Measurements from ENCODE around the gene SOBP.

Gene SOBP

DNA sequence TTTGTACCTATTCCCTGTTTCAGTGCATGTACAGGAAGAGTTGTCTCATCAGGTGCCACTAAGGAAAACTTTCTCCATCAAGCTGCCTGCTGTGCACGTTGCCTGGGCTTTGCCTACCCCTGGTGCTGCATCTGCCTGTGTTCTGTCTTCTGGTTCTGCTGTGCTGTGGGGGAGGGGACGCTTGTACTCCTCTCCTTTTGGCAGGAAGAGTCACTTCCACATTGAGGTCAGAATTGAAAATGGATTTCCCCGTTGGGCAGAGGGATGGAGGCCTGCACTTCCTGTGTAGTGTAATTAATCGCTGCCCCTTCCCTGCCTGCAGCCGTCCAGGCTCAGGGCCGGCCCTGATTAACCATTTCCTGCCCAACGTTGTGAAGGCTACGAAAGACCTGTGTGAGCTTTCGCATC lies 180.9 kb downstream of the SOBP start:
- ATAC-seq, result peak; percentile 7; the same call in 2 of the 3 replicates
- TF ChIP-seq ZNF70 (CRISPR knock-in tag; IDR thresholded peaks at IDR 0.05), result no peak; the same call in 1 of the 2 replicates
- TF ChIP-seq, protein P1, sequence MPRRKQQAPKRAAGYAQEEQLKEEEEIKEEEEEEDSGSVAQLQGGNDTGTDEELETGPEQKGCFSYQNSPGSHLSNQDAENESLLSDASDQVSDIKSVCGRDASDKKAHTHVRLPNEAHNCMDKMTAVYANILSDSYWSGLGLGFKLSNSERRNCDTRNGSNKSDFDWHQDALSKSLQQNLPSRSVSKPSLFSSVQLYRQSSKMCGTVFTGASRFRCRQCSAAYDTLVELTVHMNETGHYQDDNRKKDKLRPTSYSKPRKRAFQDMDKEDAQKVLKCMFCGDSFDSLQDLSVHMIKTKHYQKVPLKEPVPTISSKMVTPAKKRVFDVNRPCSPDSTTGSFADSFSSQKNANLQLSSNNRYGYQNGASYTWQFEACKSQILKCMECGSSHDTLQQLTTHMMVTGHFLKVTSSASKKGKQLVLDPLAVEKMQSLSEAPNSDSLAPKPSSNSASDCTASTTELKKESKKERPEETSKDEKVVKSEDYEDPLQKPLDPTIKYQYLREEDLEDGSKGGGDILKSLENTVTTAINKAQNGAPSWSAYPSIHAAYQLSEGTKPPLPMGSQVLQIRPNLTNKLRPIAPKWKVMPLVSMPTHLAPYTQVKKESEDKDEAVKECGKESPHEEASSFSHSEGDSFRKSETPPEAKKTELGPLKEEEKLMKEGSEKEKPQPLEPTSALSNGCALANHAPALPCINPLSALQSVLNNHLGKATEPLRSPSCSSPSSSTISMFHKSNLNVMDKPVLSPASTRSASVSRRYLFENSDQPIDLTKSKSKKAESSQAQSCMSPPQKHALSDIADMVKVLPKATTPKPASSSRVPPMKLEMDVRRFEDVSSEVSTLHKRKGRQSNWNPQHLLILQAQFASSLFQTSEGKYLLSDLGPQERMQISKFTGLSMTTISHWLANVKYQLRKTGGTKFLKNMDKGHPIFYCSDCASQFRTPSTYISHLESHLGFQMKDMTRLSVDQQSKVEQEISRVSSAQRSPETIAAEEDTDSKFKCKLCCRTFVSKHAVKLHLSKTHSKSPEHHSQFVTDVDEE (CRISPR knock-in tag; IDR thresholded peaks at IDR 0.05), result peak; percentile 71

DNA sequence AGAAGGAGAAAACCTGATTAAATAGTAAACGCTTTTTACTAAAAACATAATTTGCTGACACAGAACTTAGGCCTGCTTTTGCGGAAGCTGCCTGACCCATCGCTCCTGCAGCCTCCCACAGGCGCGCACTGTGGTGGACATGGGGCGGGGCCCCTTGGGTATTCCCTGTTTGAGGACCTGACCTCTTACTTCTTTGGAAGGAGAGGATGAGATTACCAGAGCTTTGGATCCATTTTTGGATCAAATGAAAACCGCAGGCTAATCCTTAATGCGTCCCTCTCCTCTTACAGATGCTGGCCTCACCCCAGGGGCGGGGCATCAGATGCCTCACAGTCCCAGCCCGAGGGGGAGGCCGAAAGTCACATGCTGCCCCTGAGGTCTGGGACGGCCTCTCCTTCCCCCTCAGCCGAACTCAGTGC lies 183.2 kb downstream of the SOBP start:
- TF ChIP-seq ZNF70 (CRISPR knock-in tag; IDR thresholded peaks at IDR 0.05), result no peak
- no peak for TF ChIP-seq TCF4 (CRISPR knock-in tag; IDR thresholded peaks at IDR 0.05; ENCODE audit: borderline replicate concordance)

DNA sequence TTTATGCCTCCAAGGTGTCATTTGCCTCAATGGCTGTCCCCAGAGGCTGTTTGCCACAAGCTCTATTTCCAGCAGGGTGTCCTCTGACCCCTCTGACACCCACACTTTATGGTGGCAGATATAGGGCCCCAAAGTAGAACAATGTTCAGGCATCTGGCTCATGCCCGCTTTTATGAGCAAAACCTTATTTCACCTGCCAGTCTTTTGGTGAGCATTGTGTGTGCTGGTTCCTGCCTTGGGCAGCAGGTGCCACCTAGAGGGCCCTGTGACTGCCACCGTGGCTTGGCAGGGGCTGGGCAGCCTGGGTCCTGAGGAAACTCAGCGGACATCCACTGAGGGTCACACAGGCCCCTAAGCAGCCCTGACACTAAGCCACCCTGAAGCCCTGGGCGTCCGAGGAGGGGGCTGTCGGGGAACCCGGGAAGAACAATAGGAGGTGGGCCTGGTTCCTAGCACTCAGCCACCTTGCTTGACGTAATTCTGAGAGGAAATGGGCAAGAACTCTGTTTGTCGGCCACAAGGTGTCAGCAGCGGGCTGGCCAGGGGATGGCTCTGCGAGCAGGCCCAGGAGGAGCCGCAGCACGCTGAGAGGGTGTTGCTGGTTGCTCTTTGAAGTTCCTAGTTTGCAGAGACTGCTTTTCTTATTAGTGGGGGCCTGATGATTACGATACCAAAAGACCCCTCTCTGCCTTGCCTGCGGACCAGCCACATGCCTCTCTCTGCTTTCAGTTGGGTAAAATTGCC lies 185.2 kb downstream of the SOBP start:
- peak; percentile 99 for ATAC-seq
- TF ChIP-seq TOX (CRISPR knock-in tag; IDR thresholded peaks at IDR 0.05; ENCODE audit: borderline replicate concordance) (no peak), BACH2 (CRISPR knock-in tag; IDR thresholded peaks at IDR 0.05; ENCODE audit: borderline replicate concordance) (no peak), ZNF8 (CRISPR knock-in tag; IDR thresholded peaks at IDR 0.05) (no peak), GLIS3 (CRISPR knock-in tag; IDR thresholded peaks at IDR 0.05) (0 out of 2 replicates have a peak, but pooled peaks have one; percentile 8), ESRRG (CRISPR knock-in tag; IDR thresholded peaks at IDR 0.05) (no peak)
- TF ChIP-seq, protein P2, sequence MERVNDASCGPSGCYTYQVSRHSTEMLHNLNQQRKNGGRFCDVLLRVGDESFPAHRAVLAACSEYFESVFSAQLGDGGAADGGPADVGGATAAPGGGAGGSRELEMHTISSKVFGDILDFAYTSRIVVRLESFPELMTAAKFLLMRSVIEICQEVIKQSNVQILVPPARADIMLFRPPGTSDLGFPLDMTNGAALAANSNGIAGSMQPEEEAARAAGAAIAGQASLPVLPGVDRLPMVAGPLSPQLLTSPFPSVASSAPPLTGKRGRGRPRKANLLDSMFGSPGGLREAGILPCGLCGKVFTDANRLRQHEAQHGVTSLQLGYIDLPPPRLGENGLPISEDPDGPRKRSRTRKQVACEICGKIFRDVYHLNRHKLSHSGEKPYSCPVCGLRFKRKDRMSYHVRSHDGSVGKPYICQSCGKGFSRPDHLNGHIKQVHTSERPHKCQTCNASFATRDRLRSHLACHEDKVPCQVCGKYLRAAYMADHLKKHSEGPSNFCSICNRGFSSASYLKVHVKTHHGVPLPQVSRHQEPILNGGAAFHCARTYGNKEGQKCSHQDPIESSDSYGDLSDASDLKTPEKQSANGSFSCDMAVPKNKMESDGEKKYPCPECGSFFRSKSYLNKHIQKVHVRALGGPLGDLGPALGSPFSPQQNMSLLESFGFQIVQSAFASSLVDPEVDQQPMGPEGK (CRISPR knock-in tag; IDR thresholded peaks at IDR 0.05; ENCODE audit: borderline replicate concordance), result no peak
- TF ChIP-seq, protein P3, sequence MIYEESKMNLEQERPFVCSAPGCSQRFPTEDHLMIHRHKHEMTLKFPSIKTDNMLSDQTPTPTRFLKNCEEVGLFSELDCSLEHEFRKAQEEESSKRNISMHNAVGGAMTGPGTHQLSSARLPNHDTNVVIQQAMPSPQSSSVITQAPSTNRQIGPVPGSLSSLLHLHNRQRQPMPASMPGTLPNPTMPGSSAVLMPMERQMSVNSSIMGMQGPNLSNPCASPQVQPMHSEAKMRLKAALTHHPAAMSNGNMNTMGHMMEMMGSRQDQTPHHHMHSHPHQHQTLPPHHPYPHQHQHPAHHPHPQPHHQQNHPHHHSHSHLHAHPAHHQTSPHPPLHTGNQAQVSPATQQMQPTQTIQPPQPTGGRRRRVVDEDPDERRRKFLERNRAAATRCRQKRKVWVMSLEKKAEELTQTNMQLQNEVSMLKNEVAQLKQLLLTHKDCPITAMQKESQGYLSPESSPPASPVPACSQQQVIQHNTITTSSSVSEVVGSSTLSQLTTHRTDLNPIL (CRISPR knock-in tag; IDR thresholded peaks at IDR 0.05; ENCODE audit: low read depth), result no peak
- TF ChIP-seq, protein P1 (CRISPR knock-in tag; IDR thresholded peaks at IDR 0.05), result no peak

More for the DNA sequence above, 183.2 kb downstream of the SOBP start:
- ATAC-seq, result no peak

DNA sequence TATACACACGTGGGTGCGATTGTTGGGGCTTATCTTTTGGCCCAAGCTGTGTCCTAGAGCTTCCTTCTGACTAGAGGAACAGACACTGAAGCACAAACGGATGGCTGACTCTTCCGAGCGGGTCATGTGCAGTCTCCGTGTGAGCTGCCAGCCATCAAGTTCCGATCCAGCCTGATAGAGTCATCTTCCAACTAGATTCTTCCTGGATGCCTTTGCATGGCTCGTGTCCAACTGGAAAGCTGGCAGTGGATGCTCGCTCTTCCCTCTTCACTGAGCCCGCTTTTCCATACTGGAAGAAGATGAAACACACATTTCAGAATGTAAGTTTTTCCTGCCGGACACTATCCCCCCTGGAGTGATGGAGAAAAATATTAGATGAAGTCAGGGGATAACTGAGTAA lies 186.1 kb downstream of the SOBP start:
- no peak for ATAC-seq
- TF ChIP-seq GLIS3 (CRISPR knock-in tag; IDR thresholded peaks at IDR 0.05) (no peak), RARB (CRISPR knock-in tag; IDR thresholded peaks at IDR 0.05) (no peak), CSDC2 (CRISPR knock-in tag; IDR thresholded peaks at IDR 0.05) (no peak), BACH2 (CRISPR knock-in tag; IDR thresholded peaks at IDR 0.05; ENCODE audit: borderline replicate concordance) (no peak), ZC3H10 (CRISPR knock-in tag; IDR thresholded peaks at IDR 0.05) (no peak), ARNTL (CRISPR knock-in tag; IDR thresholded peaks at IDR 0.05; ENCODE audit: borderline replicate concordance, low read depth) (no peak), PPARA (CRISPR knock-in tag; IDR thresholded peaks at IDR 0.05; ENCODE audit: borderline replicate concordance) (no peak), ZNF8 (CRISPR knock-in tag; IDR thresholded peaks at IDR 0.05) (no peak)
- TF ChIP-seq, protein P1 (CRISPR knock-in tag; IDR thresholded peaks at IDR 0.05), result no peak
- TF ChIP-seq, protein P2 (CRISPR knock-in tag; IDR thresholded peaks at IDR 0.05; ENCODE audit: borderline replicate concordance), result no peak
- TF ChIP-seq, protein P3 (CRISPR knock-in tag; IDR thresholded peaks at IDR 0.05; ENCODE audit: low read depth), result no peak
- TF ChIP-seq, protein P4, sequence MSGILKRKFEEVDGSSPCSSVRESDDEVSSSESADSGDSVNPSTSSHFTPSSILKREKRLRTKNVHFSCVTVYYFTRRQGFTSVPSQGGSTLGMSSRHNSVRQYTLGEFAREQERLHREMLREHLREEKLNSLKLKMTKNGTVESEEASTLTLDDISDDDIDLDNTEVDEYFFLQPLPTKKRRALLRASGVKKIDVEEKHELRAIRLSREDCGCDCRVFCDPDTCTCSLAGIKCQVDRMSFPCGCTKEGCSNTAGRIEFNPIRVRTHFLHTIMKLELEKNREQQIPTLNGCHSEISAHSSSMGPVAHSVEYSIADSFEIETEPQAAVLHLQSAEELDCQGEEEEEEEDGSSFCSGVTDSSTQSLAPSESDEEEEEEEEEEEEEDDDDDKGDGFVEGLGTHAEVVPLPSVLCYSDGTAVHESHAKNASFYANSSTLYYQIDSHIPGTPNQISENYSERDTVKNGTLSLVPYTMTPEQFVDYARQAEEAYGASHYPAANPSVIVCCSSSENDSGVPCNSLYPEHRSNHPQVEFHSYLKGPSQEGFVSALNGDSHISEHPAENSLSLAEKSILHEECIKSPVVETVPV (CRISPR knock-in tag; IDR thresholded peaks at IDR 0.05), result no peak

All from SK-N-SH treated with all-trans-retinoic acid at 6 μM for 48 hours (cell line).